OCI-LY1 (cell line): Measurements from ENCODE around the gene PRPF4.

Experiments used
- H2AFZ ChIP-seq: fragments of 200-600 bp; sonication (generic), shearing (Covaris generic); 2 replicates; pipeline ENCODE4 v1.6.0; 2014; ENCODE audit warnings: antibody characterized with exemption, mild to moderate bottlenecking, low read length
- H3F3A ChIP-seq: fragments of 200-600 bp; sonication (generic), shearing (Covaris generic); 2 replicates; pipeline ENCODE4 v1.6.0; 2014; ENCODE audit warnings: mild to moderate bottlenecking, antibody characterized with exemption, low read length, moderate library complexity; ENCODE audit not compliant: insufficient read depth
- H3K27ac ChIP-seq: fragments of 200-600 bp; sonication (generic); 2 replicates; pipeline ENCODE4 v1.5.1; 2014; ENCODE audit warnings: low read length, mixed run types, mild to moderate bottlenecking, low read depth; ENCODE audit not compliant: poor library complexity, severe bottlenecking
- H3K27me3 ChIP-seq: fragments of 200-600 bp; sonication (generic); 2 replicates; pipeline ENCODE4 v1.6.0; 2014; ENCODE audit warnings: antibody characterized with exemption, mild to moderate bottlenecking, low read length, moderate library complexity; ENCODE audit not compliant: insufficient read depth
- H3K36me3 ChIP-seq: fragments of 200-600 bp; sonication (generic); 2 replicates; pipeline ENCODE4 v1.6.1; 2014; ENCODE audit warnings: mild to moderate bottlenecking, antibody characterized with exemption, low read length, moderate library complexity, mixed read lengths; ENCODE audit not compliant: insufficient read depth
- H3K4me1 ChIP-seq: fragments of 200-600 bp; sonication (generic); 2 replicates; pipeline ENCODE4 v1.5.1; 2014; ENCODE audit warnings: mild to moderate bottlenecking, low read length, moderate library complexity; ENCODE audit not compliant: insufficient read depth, severe bottlenecking
- H3K4me2 ChIP-seq: fragments of 200-600 bp; sonication (generic), shearing (Covaris generic); 2 replicates; pipeline ENCODE4 v1.6.1; 2014; ENCODE audit warnings: low read length
- H3K4me3 ChIP-seq: fragments of 200-600 bp; sonication (generic); 2 replicates; pipeline ENCODE4 v1.5.1; 2014; ENCODE audit warnings: low read length, low read depth, mild to moderate bottlenecking, mixed read lengths; ENCODE audit not compliant: poor library complexity, severe bottlenecking
- H3K79me2 ChIP-seq: fragments of 200-600 bp; shearing (Covaris generic); 2 replicates; pipeline ENCODE4 v1.6.1; 2016; ENCODE audit warnings: mixed run types, low read length, mixed read lengths; ENCODE audit not compliant: insufficient read depth
- H3K9ac ChIP-seq: fragments of 200-600 bp; sonication (generic), shearing (Covaris generic); 2 replicates; pipeline ENCODE4 v1.6.1; 2014; ENCODE audit warnings: mild to moderate bottlenecking, low read length, mixed read lengths
- H3K9me2 ChIP-seq: fragments of 200-600 bp; sonication (generic), shearing (Covaris generic); 2 replicates; pipeline ENCODE4 v1.6.1; 2014; ENCODE audit warnings: low read depth, mild to moderate bottlenecking, low read length, mixed read lengths
- H3K9me3 ChIP-seq: fragments of 200-600 bp; shearing (Covaris generic); 2 replicates; pipeline ENCODE4 v1.6.1; 2014; ENCODE audit warnings: low read length, mixed read lengths
- H4K20me1 ChIP-seq: fragments of 200-600 bp; sonication (generic), shearing (Covaris generic); 2 replicates; pipeline ENCODE4 v1.6.0; 2016; ENCODE audit warnings: mild to moderate bottlenecking, low read length; ENCODE audit not compliant: insufficient read depth
- CTCF ChIP-seq: fragments of 200-600 bp; sonication (generic), shearing (Covaris generic); IDR thresholded peaks from 2 replicates; pipeline ENCODE4 v1.5.1; 2017; ENCODE audit warnings: mild to moderate bottlenecking, antibody characterized with exemption, low read length, moderate library complexity, mixed read lengths
- EZH2 ChIP-seq: fragments of 200-600 bp; sonication (generic), shearing (Covaris generic); IDR thresholded peaks from 2 replicates; pipeline ENCODE4 v1.8.0; 2017; ENCODE audit warnings: borderline replicate concordance, mixed run types, mild to moderate bottlenecking, antibody characterized with exemption, low read length, moderate library complexity, mixed read lengths

The PRPF4 gene

GRCh38 chr9:113315231-113315630 is 39.8 kb downstream of the PRPF4 start:
- Histone ChIP-seq H3K9me2 (no peaks in the 10 kb centered on the region), H3K4me3 (no peak overlapping the region), H3K27me3 (peaks cover 4% of the 10 kb centered on the region; the same call in 1 of the 2 replicates), H3F3A (no peaks in the 10 kb centered on the region; the same call in 1 of the 2 replicates), H3K4me2 (no peak overlapping the region), H3K4me1 (no peaks in the 10 kb centered on the region), H3K36me3 (no peaks in the 10 kb centered on the region), H4K20me1 (no peaks in the 10 kb centered on the region), H3K9me3 (no peaks in the 10 kb centered on the region), H3K79me2 (no peaks in the 10 kb centered on the region), H3K9ac (no peak overlapping the region), H3K27ac (no peak overlapping the region), H2AFZ (no peak overlapping the region)
- TF ChIP-seq EZH2, result no peak
- no peak for TF ChIP-seq CTCF

GRCh38 chr9:113316030-113316429 is 40.6 kb downstream of the PRPF4 start:
- Histone ChIP-seq H3K27me3 (peaks cover 4% of the 10 kb centered on the region; the same call in 1 of the 2 replicates), H3K4me1 (no peaks in the 10 kb centered on the region), H4K20me1 (no peaks in the 10 kb centered on the region), H3K9me2 (no peaks in the 10 kb centered on the region), H3K9ac (no peak overlapping the region), H3K79me2 (no peaks in the 10 kb centered on the region), H3K4me2 (no peak overlapping the region), H3K36me3 (no peaks in the 10 kb centered on the region), H3F3A (no peaks in the 10 kb centered on the region; the same call in 1 of the 2 replicates), H2AFZ (no peak overlapping the region), H3K27ac (no peak overlapping the region), H3K9me3 (no peaks in the 10 kb centered on the region), H3K4me3 (no peak overlapping the region)
- TF ChIP-seq CTCF (no peak), EZH2 (no peak)

GRCh38 chr9:113317777-113318176 is 42.3 kb downstream of the PRPF4 start:
- Histone ChIP-seq H3K4me2 (no peak overlapping the region), H3K9me3 (no peaks in the 10 kb centered on the region), H3K4me3 (no peak overlapping the region), H2AFZ (no peak overlapping the region), H3K27me3 (peaks cover 4% of the 10 kb centered on the region; the same call in 1 of the 2 replicates), H3K27ac (no peak overlapping the region), H3K9ac (no peak overlapping the region), H4K20me1 (no peaks in the 10 kb centered on the region), H3K9me2 (no peaks in the 10 kb centered on the region), H3K4me1 (no peaks in the 10 kb centered on the region), H3K36me3 (no peaks in the 10 kb centered on the region), H3K79me2 (no peaks in the 10 kb centered on the region), H3F3A (no peaks in the 10 kb centered on the region; the same call in 1 of the 2 replicates)
- TF ChIP-seq CTCF (peak; percentile 15; the same call in 1 of the 2 replicates), EZH2 (no peak)
